IMR-90 (cell line): Measurements from ENCODE around the gene HMGCS2. TPM values are rescaled to one million over a fixed set of nuclear protein-coding genes. Genes with fewer than 3 reads are reported as not detected.

Source experiments
- ATAC-seq: fragments of 200-7000 bp; cut with Tn5 transposase; 2 replicates; pipeline ENCODE4 v1.9.1; 2020; ENCODE audit warnings: low read depth, mild to moderate bottlenecking, moderate library complexity
- BruUV-seq: library from RNA; stranded (reverse); fragments of 400-500 nt; replicated peaks from 2 replicates; lab custom pipeline; 2021; lab: Mats Ljungman, UMichigan
- CTCF ChIA-PET: fragments of 300-600 bp; formaldehyde crosslinking; extraction: SDS; loops from one replicate; lab custom pipeline; 2021; ENCODE audit warnings: antibody characterized with exemption; lab: Yijun Ruan, JAX
- POLR2A ChIA-PET: fragments of 300-600 bp; sonication (Branson Sonifier 250); formaldehyde crosslinking; loops from one replicate; lab custom pipeline; 2022; ENCODE audit warnings: antibody characterized with exemption; ENCODE audit not compliant: unreplicated experiment; lab: Charles Lee
- DNase-seq: peaks from one replicate; pipeline ENCODE4 v3.0.0; 2013
- H2AFZ ChIP-seq: replicated peaks from 2 replicates; pipeline ENCODE3; 2013; ENCODE audit warnings: low read length, mild to moderate bottlenecking; ENCODE audit not compliant: poor library complexity
- H2AK5ac ChIP-seq: 2 replicates; pipeline ENCODE4 v1.6.1; 2013; ENCODE audit warnings: low read depth, low read length, inconsistent platforms
- H2AK9ac ChIP-seq: replicated peaks from 2 replicates; pipeline ENCODE3; 2013; ENCODE audit warnings: mild to moderate bottlenecking, low read depth, low read length, moderate library complexity; ENCODE audit not compliant: poor library complexity
- H2BK120ac ChIP-seq: 2 replicates; pipeline ENCODE4 v1.6.1; 2013; ENCODE audit warnings: low read depth, low read length, inconsistent platforms
- H2BK15ac ChIP-seq: 3 replicates; pipeline ENCODE4 v1.6.1; 2013; ENCODE audit warnings: low read depth, low read length, inconsistent platforms
- H2BK20ac ChIP-seq: 2 replicates; pipeline ENCODE4 v1.6.1; 2013; ENCODE audit warnings: low read depth, mild to moderate bottlenecking, inconsistent platforms, low read length, moderate library complexity
- H2BK5ac ChIP-seq: 2 replicates; pipeline ENCODE4 v1.6.1; 2013; ENCODE audit warnings: mild to moderate bottlenecking, low read depth, low read length, inconsistent platforms; ENCODE audit not compliant: poor library complexity, severe bottlenecking
- H3K14ac ChIP-seq: replicated peaks from 2 replicates; pipeline ENCODE4 v1.6.1; 2013; ENCODE audit warnings: low read depth, low read length, inconsistent platforms
- H3K18ac ChIP-seq: 2 replicates; pipeline ENCODE4 v1.6.1; 2013; ENCODE audit warnings: low read depth, low read length, control low read depth
- H3K23ac ChIP-seq: 2 replicates; pipeline ENCODE4 v1.6.1; 2013; ENCODE audit warnings: low read depth, low read length, inconsistent platforms
- H3K27ac ChIP-seq: 2 replicates; pipeline ENCODE4 v1.5.1; 2013; ENCODE audit warnings: mild to moderate bottlenecking, control low read depth, low read length; ENCODE audit not compliant: insufficient read depth
- H3K27me3 ChIP-seq: 2 replicates; pipeline ENCODE4 v1.6.1; 2013; ENCODE audit warnings: low read length; ENCODE audit not compliant: control insufficient read depth, insufficient read depth
- H3K36me3 ChIP-seq: 2 replicates; pipeline ENCODE4 v1.6.1; 2013; ENCODE audit warnings: low read length, mixed read lengths; ENCODE audit not compliant: control insufficient read depth, insufficient read depth
- H3K4ac ChIP-seq: 2 replicates; pipeline ENCODE4 v1.6.1; 2013; ENCODE audit warnings: low read depth, low read length, inconsistent platforms
- H3K4me1 ChIP-seq: 2 replicates; pipeline ENCODE4 v1.6.1; 2013; ENCODE audit warnings: low read length, mixed read lengths; ENCODE audit not compliant: control insufficient read depth, insufficient read depth
- H3K4me2 ChIP-seq: 2 replicates; pipeline ENCODE4 v1.6.1; 2013; ENCODE audit warnings: low read depth, mild to moderate bottlenecking, control low read depth, low read length, moderate library complexity
- H3K4me3 ChIP-seq: 2 replicates; pipeline ENCODE4 v1.5.1; 2013; ENCODE audit warnings: low read depth, mild to moderate bottlenecking, control low read depth, low read length, moderate library complexity; ENCODE audit not compliant: insufficient read depth
- H3K56ac ChIP-seq: 2 replicates; pipeline ENCODE4 v1.6.1; 2013; ENCODE audit warnings: low read length, inconsistent platforms; ENCODE audit not compliant: insufficient read depth; ENCODE audit errors: extremely low read depth
- H3K79me1 ChIP-seq, 2 experiments: 2 replicates each; pipeline ENCODE4 v1.6.1; 2013; ENCODE audit warnings: low read length in 2 of 2, inconsistent platforms in 1 of 2, low read depth in 1 of 2
- H3K9ac ChIP-seq: 2 replicates; pipeline ENCODE4 v1.6.1; 2013; ENCODE audit warnings: low read depth, low read length, control low read depth
- H3K9me1 ChIP-seq: 2 replicates; pipeline ENCODE4 v1.6.1; 2013; ENCODE audit warnings: low read length, inconsistent platforms; ENCODE audit not compliant: insufficient read depth
- H3K9me3 ChIP-seq: 2 replicates; pipeline ENCODE4 v1.6.1; 2013; ENCODE audit warnings: low read length; ENCODE audit not compliant: control insufficient read depth, insufficient read depth
- H4K20me1 ChIP-seq: 2 replicates; pipeline ENCODE4 v1.6.1; 2013; ENCODE audit warnings: low read length, inconsistent platforms; ENCODE audit not compliant: insufficient read depth
- H4K5ac ChIP-seq: 2 replicates; pipeline ENCODE4 v1.6.1; 2013; ENCODE audit warnings: mild to moderate bottlenecking, low read depth, low read length, control low read depth
- H4K8ac ChIP-seq, 2 experiments: 2 replicates each; pipeline ENCODE4 v1.6.1; 2013; ENCODE audit warnings: low read depth in 2 of 2, low read length in 2 of 2, control low read depth in 1 of 2, inconsistent platforms in 1 of 2
- H4K91ac ChIP-seq: 2 replicates; pipeline ENCODE4 v1.6.1; 2013; ENCODE audit warnings: low read depth, low read length, inconsistent platforms; ENCODE audit not compliant: insufficient read depth
- BHLHE40 ChIP-seq: fragments of 150-350 bp; IDR thresholded peaks from 2 replicates; pipeline ENCODE4 v1.6.1; 2016; ENCODE audit warnings: mild to moderate bottlenecking, low read depth, low read length
- CEBPB ChIP-seq: IDR thresholded peaks from 2 replicates; pipeline ENCODE4 v1.6.1; 2012; ENCODE audit warnings: low read depth, low read length, improper control_type of control experiment
- CHD1 ChIP-seq: IDR thresholded peaks from 2 replicates; pipeline ENCODE4 v1.6.1; 2012; ENCODE audit warnings: low read depth, low read length, improper control_type of control experiment
- CTCF ChIP-seq: conservative IDR thresholded peaks from 2 replicates; pipeline ENCODE4 v1.5.1; 2012; ENCODE audit warnings: mild to moderate bottlenecking, low read depth, low read length, improper control_type of control experiment
- ELK1 ChIP-seq: fragments of 150-350 bp; IDR thresholded peaks from 2 replicates; pipeline ENCODE4 v1.6.1; 2016; ENCODE audit warnings: low read depth, mild to moderate bottlenecking, low read length, moderate library complexity, borderline replicate concordance
- FOS ChIP-seq: fragments of 150-350 bp; IDR thresholded peaks from 2 replicates; pipeline ENCODE4 v1.6.1; 2016; ENCODE audit warnings: low read depth, low read length
- MAFK ChIP-seq: IDR thresholded peaks from 2 replicates; pipeline ENCODE4 v1.6.1; 2012; ENCODE audit warnings: low read depth, low read length, improper control_type of control experiment
- MAZ ChIP-seq: IDR thresholded peaks from 2 replicates; pipeline ENCODE4 v1.6.1; 2012; ENCODE audit warnings: low read depth, mild to moderate bottlenecking, low read length, improper control_type of control experiment, moderate library complexity, borderline replicate concordance
- MXI1 ChIP-seq: IDR thresholded peaks from 2 replicates; pipeline ENCODE4 v1.6.1; 2012; ENCODE audit warnings: low read depth, mild to moderate bottlenecking, low read length, moderate library complexity, borderline replicate concordance
- NFE2L2 ChIP-seq: fragments of 150-350 bp; IDR thresholded peaks from 2 replicates; pipeline ENCODE4 v1.6.1; 2016; ENCODE audit warnings: low read depth, mild to moderate bottlenecking, low read length
- POLR2A ChIP-seq: IDR thresholded peaks from 2 replicates; pipeline ENCODE4 v1.6.1; 2012; ENCODE audit warnings: mild to moderate bottlenecking, low read depth, low read length
- RAD21 ChIP-seq: IDR thresholded peaks from 2 replicates; pipeline ENCODE4 v1.6.1; 2012; ENCODE audit warnings: low read length, improper control_type of control experiment
- RCOR1 ChIP-seq: IDR thresholded peaks from 2 replicates; pipeline ENCODE4 v1.6.1; 2012; ENCODE audit warnings: mild to moderate bottlenecking, low read length, improper control_type of control experiment; ENCODE audit not compliant: insufficient replicate concordance
- RFX5 ChIP-seq: IDR thresholded peaks from 2 replicates; pipeline ENCODE4 v1.8.0; 2012; ENCODE audit warnings: low read depth, mild to moderate bottlenecking, low read length, moderate library complexity
- SMC3 ChIP-seq: fragments of 150-350 bp; IDR thresholded peaks from 2 replicates; pipeline ENCODE4 v1.6.1; 2016; ENCODE audit warnings: low read depth, mild to moderate bottlenecking, antibody characterized with exemption, low read length, moderate library complexity
- USF2 ChIP-seq: fragments of 150-350 bp; IDR thresholded peaks from 2 replicates; pipeline ENCODE4 v1.6.1; 2017; ENCODE audit warnings: mild to moderate bottlenecking, antibody characterized with exemption, low read length, low read depth
- WGBS, 2 experiments: methylation state at CpG; one replicate each; pipeline versions ENCODE4 v1.1.5 to v1.1.7; 2013; ENCODE audit warnings: missing lambda C conversion rate in 2 of 2; ENCODE audit not compliant: insufficient read length in 1 of 2; ENCODE audit errors: extremely low coverage in 2 of 2; 5-methylcytosine and 5-hydroxymethylcytosine counted together
- dilution Hi-C: fragments of 300-500 bp; cut with HindIII; formaldehyde crosslinking; loops from one replicate; pipeline ENCODE4 v1.14.3; 2018; ENCODE audit warnings: low sequenced_read_pairs; ENCODE audit not compliant: unreplicated experiment
- in situ Hi-C: fragments of 300-500 bp; cut with MboI; formaldehyde crosslinking; loops from 3 replicates; pipeline ENCODE4 v1.14.3; 2019; ENCODE audit warnings: low sequenced_read_pairs, inconsistent platforms, mixed read lengths
- intact Hi-C: fragments of 100-400 bp; cut with micrococcal nuclease; formaldehyde crosslinking; loops from 2 replicates; pipeline ENCODE4 v1.10.0; 2022
- polyA plus RNA-seq, 3 experiments: library from polyadenylated mRNA; depleted of rRNA; stranded (reverse); fragments of >200 nt; gene quantifications; 2 replicates each; pipeline ENCODE4 v1.2.3, GENCODE V29; 2012; ENCODE audit warnings: low replicate concordance in 1 of 3
- total RNA-seq: library from RNA; depleted of rRNA; stranded (reverse); fragments of >200 nt; gene quantifications from 2 replicates; pipeline ENCODE4 v1.2.3, GENCODE V29; 2012

The HMGCS2 gene
- total and polyA plus RNA-seq, 2 of the 4 experiments (the other 2 are of a cell fraction): not detected

- dilution Hi-C loops: no loop called here
- ChIA-PET CTCF (no interaction called here), POLR2A (no interaction called here)
- Histone ChIP-seq H3K14ac (no peak overlapping the region), H3K36me3 (no peaks in the 10 kb centered on the region), H2BK120ac (no peak overlapping the region), H3K9me1 (no peaks in the 10 kb centered on the region), H3K23ac (no peak overlapping the region; the same call in 1 of the 2 replicates), H4K8ac (no peak overlapping the region), H3K4me3 (no peak overlapping the region), H2AK9ac (no peak overlapping the region), H3K4me1 (peaks cover 2% of the 10 kb centered on the region; the same call in 1 of the 2 replicates), H4K5ac (no peak overlapping the region), H3K27me3 (peaks cover 18% of the 10 kb centered on the region), H3K79me1 (no peaks in the 10 kb centered on the region), H2AK5ac (no peak overlapping the region), H4K20me1 (no peaks in the 10 kb centered on the region), H3K56ac (no peak overlapping the region), H3K4ac (no peak overlapping the region), H3K4me2 (no peak overlapping the region), H2AFZ (no peak overlapping the region), H3K18ac (no peak overlapping the region), H2BK5ac (no peak overlapping the region), H3K9ac (no peak overlapping the region), H2BK15ac (no peak overlapping the region), H3K9me3 (peaks cover 3% of the 10 kb centered on the region), H4K91ac (no peak overlapping the region), H3K27ac (no peak overlapping the region), H2BK20ac (no peak overlapping the region)
- in situ Hi-C loops: no loop called here
- TF ChIP-seq CTCF (no peak), SMC3 (no peak), MAZ (no peak), RFX5 (no peak), RCOR1 (no peak), USF2 (no peak), MXI1 (no peak), RAD21 (no peak), CEBPB (no peak), ELK1 (no peak), NFE2L2 (no peak), POLR2A (no peak), BHLHE40 (no peak), MAFK (no peak), CHD1 (no peak), FOS (no peak)
- DNase-seq (no peak), ATAC-seq (no peak)
- WGBS, 2 experiments: 100% methylated on average over 1 of the region's 6 CpGs; no CpG with 5 or more reads in 1 of the 2 experiments
- BruUV-seq: no TSS peak
- intact Hi-C loops: loop anchor here (5.0 kb wide), 1 partner anchor 103 kb away; no protein-coding TSS in a partner anchor
These were observed 4.5 kb downstream of the HMGCS2 start for GRCh38 chr1:119764220-119764619.
